HG03039 (cell line): Measurements from ENCODE around the gene CAPN10.
"Not testable (repeated sequence)": the region's sequence is repeated elsewhere in the genome, so short reads cannot be mapped to it uniquely, and the experiment has no call there.

Experiments used
- ATAC-seq: cut with Tn5 transposase; IDR thresholded peaks from one replicate; pipeline ENCODE4 v1.9.1; 2021; ENCODE audit warnings: mild to moderate bottlenecking, moderate library complexity; ENCODE audit not compliant: unreplicated experiment

CAPN10 gene, protein sequence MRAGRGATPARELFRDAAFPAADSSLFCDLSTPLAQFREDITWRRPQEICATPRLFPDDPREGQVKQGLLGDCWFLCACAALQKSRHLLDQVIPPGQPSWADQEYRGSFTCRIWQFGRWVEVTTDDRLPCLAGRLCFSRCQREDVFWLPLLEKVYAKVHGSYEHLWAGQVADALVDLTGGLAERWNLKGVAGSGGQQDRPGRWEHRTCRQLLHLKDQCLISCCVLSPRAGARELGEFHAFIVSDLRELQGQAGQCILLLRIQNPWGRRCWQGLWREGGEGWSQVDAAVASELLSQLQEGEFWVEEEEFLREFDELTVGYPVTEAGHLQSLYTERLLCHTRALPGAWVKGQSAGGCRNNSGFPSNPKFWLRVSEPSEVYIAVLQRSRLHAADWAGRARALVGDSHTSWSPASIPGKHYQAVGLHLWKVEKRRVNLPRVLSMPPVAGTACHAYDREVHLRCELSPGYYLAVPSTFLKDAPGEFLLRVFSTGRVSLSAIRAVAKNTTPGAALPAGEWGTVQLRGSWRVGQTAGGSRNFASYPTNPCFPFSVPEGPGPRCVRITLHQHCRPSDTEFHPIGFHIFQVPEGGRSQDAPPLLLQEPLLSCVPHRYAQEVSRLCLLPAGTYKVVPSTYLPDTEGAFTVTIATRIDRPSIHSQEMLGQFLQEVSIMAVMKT

GRCh38 chr2:240586198-240586918 is at the start of gene CAPN10:
Gene CAPN10, plus strand, starts transcription at chr2:240586734. Its CDS starts 178 bp downstream, at chr2:240586912.
- peak; percentile 51 for ATAC-seq

DNA sequence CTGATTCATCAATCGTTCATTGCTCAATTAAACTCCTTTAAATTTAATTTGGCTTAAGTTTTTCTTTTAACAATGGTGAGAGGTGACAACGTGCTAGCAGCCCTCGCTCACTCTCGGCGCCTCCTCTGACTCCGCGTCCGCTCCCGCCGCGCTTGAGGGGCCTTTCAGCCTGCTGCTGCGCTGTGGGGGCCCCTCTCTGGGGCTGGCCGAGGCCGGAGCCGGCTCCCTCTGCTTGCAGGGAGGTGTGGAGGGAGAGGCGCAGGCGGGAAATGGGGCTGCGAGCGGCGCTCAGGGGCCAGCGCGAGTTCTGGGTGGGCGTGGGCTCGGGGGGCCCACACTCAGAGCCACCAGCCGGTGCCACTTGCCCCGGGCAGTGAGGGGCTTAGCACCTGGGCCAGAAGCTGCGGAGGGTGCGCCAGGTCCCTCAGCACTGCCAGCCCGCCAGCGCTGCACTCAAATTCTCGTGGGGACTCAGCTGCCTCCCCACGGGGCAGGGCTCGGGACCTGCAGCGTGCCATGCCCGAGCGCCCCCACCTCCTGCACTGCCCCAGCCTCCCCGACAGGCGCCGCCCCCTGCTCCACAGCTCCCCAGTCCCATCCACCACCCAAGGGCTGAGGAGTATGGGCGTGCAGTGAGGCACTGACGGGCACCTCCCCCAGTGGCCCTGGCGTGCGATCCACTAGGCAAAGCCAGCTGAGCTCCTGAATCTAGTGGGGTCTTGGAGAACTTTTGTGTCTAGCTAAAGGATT is 48.3 kb upstream of the CAPN10 start:
- no peak for ATAC-seq

GRCh38 chr2:240539101-240539500 is 47.4 kb upstream of the CAPN10 start:
- ATAC-seq: not testable (repeated sequence)

- ATAC-seq: no peak
These were observed 46.6 kb upstream of the CAPN10 start for GRCh38 chr2:240539906-240540305.

- no peak for ATAC-seq
These were observed 35.2 kb upstream of the CAPN10 start for GRCh38 chr2:240551288-240551687.

DNA sequence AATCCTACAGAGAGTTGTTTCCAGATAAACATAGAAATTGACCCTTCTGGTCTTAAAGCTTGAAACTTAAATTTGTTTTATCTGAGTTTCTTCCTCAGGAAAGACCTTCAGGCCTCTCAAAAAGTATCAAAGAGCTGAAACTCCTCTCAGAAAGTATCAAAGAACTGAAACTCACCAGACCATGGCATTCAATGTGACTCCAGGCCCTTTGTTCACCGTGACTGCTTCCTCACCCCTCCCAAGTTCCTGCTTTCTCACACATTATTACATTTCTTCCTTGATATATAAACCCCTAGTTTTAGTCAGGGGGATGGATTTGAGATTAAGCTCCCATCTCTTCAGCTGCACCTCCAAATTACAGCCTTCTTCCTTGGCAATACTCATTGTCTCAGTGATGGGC is 34.7 kb upstream of the CAPN10 start:
- ATAC-seq: no peak

- ATAC-seq: no peak
These were observed 32.5 kb upstream of the CAPN10 start for GRCh38 chr2:240553956-240554480.

DNA sequence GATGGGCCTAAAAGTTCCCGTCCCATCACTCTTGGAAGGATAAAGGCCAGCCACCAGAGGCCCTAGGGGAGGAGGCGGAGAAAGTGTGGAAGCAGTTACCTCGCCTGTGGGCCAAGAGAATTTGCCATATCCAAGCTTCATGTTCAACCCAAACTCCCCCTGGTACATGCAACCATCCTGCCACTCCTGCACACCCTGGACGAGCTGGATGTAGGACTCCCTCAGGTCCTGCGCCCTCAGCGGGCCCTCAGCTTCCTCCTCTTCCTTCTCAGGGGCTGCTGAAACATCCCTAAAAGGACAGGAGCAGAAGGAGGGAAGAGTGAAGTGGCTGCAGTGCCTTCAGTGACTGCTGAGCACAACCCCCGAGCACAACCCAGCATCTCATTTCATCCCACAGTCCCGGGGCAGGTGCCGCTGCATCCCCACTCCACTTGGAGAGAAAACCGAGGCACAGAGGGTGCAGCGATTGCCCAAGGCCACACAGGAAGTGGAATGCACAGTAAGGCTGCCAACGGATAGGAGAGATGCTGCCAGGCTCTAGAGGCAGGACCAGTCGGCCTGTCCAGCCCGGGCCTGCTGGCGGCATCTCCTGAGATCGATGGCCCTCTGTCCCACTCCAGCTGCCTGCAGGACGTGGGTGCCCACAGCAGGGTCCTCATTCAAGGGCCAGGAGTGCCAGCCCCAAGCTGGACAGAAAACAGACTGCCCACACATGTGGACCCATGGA is 31.6 kb upstream of the CAPN10 start:
- ATAC-seq: no peak

- ATAC-seq: no peak
These were observed 30.8 kb upstream of the CAPN10 start for GRCh38 chr2:240555541-240556250.

DNA sequence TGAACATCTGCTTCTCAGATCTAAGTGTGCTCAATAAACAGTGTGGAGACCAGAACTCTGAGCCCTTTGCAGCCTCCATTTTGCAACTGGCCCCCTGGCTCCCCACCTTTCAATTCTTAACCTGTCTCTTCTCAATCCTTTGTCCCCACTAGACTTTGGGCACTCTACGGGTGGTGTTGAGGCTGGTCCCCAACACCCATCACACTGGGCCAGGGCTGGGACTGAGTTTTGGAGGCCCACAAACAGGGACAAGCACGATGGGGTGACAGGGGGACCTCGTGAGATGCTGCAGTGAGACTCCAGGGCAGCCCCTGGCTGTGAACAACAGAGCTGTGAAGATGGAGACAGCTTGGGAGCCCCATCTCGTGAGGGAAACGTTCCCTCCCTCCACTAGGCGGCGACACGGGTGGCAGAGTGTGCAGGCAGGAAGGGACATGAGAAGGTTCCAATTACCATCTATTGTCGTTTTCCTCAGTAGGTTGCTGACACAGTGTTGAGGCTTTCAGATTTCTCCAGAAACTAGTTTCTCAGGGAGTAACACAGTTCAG is 29.9 kb upstream of the CAPN10 start:
- no peak for ATAC-seq

DNA sequence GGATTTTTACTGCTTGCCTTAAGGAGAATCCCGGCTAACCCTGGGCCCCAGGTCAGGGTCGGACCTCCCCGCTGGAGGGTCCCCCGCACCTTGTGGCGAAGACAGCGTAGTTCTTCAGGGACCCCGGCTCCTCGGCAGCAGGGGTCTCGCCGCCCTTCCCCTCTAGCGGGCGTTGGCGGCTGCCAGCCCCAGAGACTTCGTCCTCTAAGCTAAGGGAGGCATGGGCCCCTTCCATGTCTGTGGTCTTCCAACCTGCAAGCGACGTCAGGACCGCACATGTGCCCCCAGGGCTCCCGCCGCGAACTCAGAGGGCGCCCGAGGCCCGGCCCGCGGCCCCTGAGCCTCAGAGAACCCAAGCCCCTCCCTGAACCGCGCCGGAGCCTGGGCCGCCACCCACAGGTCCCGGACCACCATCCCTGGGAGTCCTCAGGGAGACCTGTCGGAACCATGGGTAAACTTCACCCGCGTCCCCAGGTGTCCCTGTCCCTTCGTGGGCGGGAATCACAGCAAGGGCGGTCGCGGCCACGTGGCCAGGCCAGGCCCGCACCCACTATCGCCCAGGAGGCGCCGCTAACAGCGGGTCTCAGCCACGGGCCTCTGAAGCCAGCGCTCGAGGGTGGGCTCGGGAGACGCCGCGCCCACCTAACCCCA is 29.3 kb upstream of the CAPN10 start:
- no peak for ATAC-seq

- no peak for ATAC-seq
These were observed 28.7 kb upstream of the CAPN10 start, which contains the start of gene ANKMY1 for GRCh38 chr2:240557808-240558207. Gene ANKMY1, minus strand, starts transcription at chr2:240557988. Its CDS starts 653 bp downstream, at chr2:240557335.

DNA sequence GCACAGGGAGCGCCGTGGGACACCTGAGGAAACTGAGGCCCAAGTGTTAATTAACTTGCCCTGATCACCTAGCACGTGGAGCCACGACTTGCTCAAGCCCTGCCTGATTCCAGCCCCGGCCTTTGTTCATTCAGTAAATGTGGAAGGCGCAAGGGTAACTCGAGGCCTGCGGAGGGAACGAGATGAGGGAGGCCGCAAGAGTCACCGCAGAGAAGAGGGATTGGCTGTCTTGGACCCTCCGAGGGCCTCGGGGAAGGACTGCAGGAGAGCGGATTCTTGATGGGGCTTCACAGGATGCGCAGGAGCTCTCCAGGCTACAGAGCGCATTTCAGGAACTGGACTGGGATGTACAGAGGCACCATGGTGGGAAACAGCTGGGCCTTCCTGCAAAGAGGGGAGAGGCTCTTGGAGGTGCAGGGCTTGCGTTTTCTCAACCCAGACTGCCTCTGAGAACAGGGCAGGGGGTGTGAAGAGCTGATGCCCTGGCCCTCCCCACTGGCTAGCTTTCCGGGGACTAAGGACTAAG is 28.2 kb upstream of the CAPN10 start:
- no peak for ATAC-seq

GRCh38 chr2:240559286-240559685 is 27.2 kb upstream of the CAPN10 start:
- ATAC-seq: no peak

DNA sequence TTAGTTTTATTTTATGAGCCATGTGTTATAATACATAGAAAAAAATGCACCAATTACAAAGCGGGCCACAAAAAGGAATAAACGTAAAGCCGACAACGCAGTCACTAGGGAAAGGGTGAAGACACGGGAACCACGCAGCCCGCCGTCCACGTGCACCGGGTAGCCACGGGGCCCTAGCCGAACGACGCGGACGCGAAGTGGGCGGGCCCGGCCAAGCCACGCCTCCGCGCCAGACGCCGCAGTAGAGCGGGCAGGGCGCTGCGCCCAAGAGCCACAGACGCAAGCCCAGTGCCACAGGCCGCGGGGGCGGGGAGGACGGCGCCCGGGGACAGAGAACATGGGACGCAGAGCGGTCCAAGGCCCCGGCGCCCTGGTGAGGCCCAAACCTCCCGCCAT is 26.5 kb upstream of the CAPN10 start, which contains the start of gene DUSP28:
TSS of gene DUSP28 (plus strand) at position 274 of the 396 bp plus-strand sequence. CDS start 328 bp downstream, outside the sequence.
- ATAC-seq: peak; percentile 53

DNA sequence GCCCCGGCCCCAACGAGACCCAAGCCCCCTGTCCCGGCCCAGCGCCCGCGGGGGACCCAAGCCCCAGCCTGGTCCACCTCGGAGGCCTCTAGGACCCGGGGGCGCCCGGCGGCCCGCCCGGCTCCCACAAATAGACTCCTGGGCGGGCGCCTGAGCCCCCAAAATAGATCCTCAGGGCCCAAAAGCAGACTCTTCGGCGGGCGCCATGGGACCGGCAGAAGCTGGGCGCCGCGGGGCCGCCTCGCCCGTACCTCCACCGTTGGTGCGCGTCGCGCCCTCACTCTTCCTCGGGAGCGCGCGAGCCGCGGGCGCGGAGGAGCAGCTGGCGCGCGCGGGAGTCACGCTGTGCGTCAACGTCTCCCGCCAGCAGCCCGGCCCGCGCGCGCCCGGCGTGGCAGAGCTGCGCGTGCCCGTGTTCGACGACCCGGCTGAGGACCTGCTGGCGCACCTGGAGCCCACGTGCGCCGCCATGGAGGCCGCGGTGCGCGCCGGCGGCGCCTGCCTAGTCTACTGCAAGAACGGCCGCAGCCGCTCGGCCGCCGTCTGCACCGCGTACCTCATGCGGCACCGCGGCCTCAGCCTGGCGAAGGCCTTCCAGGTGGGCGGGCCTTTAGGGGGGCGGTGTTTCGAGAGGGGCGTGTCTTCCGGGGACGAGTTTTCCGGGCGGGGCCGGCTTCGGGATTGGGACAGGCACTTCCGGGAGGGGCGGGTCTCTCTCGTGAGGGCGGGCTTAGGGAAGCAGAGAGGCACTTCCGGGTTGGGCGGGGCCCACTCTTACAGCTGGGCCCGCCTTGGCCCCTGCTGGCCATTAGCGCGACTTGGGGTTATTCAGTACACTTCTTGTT is 25.8 kb upstream of the CAPN10 start:
- ATAC-seq: peak; percentile 48

DNA sequence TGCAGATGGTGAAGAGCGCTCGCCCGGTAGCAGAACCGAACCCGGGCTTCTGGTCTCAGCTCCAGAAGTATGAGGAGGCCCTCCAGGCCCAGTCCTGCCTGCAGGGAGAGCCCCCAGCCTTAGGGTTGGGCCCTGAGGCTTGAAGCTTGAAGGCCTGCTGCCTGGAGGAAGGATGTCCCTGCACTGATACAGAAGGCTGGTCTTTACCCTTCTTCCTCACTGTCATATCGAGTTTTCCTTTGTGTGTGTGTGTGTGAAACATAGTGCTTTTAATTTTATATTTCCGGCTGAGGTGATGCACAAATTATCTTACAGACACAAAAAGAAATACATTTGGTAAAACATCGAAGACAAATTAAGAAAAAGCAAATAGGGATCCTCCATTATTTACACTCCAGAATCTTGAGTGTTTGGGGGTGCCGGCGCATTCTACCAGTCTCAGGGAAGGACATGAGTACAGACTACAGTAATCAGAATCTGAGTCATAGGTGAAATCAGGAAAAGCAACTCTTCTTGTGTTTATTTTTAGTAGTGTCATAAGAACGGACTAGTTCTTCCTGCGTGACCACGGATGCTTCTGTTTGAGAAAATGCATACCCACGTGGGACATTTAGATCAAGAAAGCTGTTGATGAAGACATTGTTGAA is 25.1 kb upstream of the CAPN10 start:
- no peak for ATAC-seq
